CD4-positive, alpha-beta T cell treated with Interleukin-4 for 4 hours (primary cell): Measurements from ENCODE around the gene GLS.
A peak's percentile ranks its signal among the peaks of the same experiment; 100 is the strongest.

ENCODE experiments used
- DNase-seq: peaks from one replicate; pipeline ENCODE4 v3.0.0-alpha.2; 2020

Gene GLS

DNA sequence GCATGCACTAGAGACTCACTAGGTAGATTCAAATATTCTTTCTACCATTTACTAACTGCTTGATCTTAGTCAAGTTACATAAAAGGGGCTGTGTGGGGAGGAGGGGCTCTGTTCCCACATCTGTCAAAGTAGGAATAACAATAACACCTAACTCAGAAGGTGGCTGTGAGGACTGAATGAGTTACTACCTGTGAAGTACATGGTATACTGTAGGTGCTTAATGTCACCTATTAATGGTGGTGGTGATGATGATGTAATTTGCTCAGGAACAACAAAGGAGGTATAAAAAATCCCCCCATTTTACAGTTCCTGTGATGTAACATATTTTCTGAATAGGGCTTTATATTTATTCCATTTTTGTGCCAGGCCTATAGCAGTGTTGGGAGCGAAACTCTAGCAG, 92.6 kb downstream of the GLS start:
- DNase-seq, result no peak

DNA sequence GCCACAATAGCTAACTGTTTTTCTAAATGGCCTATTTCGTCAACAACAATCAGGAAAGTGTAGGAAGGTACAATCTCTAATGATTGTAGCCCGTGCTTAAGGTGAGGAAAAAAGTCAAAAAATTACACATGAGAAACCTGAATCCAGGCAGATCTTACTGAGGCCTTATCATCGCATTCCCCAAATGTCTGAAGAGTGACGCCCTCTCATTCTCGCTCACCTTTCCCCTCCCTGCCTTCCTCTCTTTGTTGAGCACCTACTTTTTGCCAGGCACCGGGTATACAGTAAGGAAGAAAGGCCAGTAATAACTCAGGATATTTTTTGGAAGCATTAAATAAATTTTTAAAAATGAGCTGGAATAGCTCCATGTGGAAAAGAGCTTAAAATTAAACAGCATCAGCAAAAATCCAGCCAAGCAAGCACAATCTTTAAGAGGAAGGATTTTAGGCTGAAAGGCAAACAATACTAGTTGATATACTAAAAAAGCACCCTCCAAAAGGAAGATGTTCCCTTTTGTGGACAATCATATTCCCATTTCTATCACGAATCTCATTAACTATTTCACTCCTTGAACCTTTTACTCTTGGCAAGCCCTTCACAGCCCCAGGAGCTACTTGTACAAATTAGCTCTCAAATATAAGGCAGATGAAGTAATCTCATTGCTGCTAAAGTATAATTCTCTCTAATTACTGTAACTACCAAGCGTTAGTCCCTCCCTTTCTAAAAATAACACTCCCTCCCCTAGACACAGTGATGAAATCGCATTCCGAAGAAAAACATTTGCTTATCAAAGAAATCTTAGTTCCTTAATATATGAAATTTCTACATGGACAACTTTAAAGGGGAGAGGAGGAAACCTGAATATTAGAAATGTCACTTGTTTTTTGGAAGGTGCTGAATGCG, 93.4 kb downstream of the GLS start:
- no peak for DNase-seq

DNA sequence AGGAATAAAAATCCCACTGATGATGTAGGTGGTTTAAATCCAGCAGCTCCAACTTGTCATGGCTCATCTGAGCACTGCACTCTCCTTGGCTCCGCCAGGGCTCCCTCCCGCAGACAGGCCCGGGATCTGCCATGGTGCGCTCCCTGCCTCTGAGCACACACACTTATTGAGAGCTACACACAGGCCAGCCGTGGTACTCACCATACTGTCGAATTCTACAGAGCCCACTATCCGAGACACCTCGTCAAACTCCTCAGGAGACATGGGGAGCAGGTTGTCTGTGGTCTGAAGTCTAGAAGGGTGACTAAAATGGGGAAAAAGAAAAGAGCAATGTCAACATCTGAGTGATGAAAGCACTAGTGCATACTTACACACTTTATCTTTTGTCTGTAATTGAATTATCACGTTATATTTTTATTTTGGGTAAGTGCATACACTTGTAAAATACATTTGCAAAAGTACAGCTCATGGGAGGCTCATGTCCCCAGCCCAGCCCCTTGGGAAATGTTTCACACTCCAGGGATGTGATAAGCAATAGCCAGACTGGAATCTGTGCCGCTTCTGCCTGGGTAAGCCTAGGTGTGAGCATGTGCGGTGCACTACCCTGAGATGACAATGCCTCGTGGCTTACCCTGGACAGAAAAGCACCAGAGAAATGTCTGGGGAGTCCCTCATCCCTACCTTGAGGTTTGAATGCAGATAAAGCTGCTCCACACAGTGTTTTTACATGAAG, 94.2 kb downstream of the GLS start:
- no peak for DNase-seq

DNA sequence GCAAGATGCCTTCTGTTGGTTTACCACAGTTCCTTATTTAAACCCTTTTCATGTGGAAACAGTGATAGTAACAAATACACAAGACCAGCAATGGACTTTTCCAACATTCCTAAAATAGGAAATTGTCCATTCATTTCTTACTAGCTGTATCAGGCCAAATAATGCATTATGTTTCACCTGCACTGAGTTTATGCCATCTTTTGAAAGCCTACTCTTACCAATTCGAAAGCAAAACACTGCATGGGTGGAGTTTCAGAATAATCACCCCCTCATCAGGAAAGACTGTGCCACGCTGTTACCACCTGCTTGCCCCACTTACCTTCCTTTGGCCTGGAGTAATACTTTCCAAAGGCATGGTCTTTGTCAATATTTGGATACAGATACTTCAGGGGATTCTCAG, 95.9 kb downstream of the GLS start:
- no peak for DNase-seq

DNA sequence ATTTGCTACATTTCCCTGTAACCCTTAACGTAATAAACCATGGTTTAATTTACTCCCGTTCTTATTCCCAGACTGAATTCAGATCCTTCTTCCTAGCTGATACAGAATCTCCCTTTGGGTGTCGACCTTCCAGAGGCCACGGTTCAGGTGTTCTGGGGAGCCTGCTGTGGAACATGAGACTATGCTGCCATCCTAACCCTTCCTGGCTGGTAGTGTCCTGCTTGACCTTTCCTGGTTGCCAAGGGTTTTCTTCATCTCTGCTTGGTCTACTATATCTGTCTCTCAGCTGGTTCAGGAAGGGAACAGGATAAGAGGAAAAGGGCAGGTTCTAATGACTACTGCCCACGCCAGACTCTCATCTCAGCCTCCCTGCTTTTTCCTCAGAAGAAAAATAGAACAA, 96.9 kb downstream of the GLS start:
- no peak for DNase-seq

DNA sequence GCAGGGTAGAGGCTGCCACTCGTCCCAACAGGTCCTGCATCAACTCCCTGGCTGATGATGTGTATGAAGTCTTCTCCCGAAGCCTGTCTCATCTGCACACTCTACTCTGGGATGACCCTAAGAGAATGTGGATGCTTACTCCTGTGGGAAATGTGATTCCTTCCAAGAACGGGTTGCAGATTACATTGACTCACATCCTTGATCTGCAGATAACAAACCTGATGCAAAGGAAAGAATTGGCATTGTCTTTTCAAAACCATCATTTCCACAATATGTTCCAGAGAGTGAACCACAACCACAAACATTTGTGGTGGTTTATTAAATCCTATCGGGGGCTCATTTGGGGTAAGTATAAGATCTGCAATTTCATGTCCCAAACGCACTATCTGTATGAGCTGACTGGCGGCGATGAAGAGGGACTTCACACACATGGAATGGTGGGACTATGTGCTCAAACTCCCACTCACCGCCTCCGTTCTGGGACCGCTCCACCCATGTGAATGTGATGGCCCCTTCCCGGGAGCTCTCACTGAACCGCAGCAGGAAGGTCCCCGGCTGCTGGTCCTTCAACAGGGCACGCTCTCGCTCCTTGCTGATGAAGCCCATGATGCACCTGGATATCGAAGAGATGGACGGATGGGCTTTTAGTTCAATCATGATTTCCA, 97.9 kb downstream of the GLS start:
- DNase-seq, result no peak

DNA sequence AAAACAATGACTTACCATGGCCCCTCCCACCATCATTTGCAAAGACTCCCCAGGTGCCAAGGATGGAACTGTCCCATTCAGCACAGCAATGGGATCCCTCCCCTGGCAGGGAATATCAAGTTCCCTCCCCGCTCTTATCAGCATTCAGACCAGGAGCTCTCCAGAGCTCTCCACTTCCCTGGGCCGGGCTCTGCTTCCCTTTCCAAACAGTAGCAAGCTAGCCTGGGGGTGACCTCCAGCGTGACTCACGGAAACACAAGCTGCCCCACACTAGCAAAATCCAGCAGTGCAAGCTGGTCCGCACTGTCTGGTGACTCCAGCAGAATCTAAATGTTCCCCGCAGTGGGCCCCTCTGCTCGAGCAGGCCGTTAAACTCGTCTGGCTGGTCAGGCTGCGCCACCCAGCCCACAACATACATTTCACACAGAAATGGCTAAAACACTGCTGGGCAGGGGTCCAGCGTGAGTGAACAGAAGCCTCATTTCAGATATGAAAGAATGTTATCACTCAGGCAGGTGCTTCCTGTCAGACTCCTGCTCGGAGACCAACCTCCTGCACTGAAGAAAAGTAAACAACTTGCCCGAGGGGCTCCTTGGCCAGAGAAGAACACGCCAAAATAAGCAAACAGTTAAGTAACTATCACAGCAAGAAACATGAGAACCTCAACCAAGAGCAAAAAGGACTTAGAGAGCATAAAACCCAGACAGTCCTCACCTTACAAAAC, 99.4 kb downstream of the GLS start:
- DNase-seq, result no peak

DNA sequence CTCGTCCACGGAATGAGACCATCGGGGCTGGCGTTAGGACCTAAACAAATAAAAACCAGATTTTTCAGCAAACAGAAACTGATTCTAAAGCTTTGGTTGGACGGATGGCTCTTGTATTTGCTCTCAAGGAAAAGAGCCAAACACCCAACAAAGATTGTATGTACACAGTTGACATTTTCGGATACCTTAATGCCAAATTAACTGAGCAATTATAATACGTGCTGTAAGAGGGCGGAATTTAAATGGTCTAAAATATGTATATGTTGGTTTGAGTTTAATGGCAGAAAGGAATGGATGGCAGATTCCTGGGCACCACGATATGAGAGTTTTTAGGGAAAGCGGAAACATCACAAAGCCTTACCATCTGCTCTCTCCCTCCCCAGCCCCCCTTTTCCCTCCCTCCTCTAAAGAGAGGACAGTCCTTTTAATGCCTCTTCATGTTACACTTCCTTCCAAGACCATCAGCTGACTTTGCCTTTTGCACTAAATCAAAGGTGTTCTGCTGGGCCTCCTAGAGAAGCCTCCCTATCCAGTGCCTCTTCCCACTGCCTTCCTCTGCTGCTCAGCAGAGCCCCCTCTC, 100.1 kb downstream of the GLS start:
- no peak for DNase-seq

DNA sequence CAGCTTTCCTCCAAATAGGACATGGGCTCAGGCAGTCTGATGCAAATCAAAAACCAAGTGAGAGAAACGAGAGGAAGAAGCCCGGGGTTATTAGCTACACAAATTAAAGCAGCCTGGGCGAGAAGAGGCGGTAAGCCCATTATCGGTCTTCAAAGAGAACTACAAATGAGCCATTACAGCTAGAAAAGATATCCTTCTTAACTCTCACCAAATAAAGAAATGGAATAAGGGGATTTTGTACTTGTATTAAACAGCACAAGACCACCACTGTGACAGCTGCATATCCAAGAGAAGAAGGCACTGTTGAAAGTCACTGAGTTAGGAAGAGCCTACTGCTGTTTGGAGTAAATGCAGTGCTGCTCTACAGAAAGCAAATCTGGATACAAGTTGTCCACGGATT, 100.7 kb downstream of the GLS start:
- DNase-seq, result no peak

DNA sequence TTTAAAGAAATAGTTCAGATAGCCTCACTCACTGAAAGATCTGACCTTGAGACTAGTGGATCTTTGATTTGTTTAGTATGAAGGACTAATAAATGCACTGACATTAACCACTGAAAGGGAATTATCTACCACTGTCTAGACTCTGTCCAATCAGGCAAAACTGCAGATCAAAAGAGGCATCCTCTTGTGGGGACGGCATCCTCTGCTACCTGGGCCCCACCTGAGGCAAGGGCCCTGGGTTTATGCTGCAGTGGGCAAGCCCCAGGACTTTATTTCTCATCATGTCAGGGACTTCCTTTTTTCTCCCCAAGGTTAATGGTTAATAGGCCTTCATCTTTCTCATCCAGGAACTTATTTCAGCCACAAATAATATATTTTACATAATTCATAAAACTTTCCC, 101.1 kb downstream of the GLS start:
- DNase-seq, result no peak

DNA sequence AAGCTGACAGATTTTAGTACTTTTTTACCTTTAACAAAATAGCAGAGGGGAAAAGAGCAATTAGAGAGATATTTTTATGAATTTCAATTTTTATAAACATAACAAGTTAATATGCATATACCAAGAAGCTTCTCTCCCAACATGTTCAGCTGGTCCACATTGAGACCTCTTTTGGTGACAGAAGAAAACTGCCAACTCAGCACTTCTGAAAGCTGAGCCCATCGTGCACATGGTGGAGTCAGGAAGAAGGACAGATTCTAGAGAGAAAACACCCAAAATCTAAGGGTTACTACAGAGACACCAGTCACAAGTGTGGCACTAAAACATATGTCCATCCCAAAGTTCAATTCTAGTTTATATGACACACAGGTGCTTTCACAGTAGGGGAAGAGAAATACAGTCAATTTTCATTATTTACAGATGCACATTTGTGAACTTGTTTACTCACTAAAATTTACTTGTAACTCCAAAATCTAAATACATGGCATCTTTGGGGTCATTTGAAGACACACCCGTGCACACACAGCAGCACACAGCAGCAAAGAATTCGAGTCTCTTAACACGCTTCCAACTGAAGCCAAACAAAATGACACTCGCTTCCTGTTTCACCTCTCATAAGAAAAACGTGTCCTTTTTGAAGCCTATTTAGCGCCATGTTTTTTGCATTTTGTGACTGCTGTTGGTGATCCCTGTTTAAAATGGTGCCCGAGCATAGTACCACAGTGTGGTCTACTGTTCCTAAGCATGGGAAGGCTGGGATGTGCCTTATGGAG, 101.8 kb downstream of the GLS start:
- DNase-seq, result no peak

DNA sequence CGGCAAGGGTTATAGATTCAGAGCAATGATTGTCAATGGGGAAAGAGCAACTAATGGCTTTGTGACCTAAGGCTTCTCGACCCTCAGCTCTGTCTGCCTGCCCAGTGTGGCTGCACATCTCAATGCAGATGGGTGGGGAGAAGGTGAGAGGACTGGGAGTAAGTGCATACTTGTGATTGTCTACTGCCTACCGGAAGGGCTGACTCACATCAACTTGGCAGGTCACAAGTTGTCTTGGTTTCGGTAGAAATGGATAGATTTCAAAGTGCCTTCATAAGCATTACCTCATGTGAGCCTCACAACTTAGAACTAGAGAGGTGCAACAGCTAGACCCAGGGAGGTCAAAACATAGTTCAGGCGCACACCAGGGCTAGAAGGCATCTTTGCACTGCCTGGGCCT, 104.0 kb downstream of the GLS start:
- DNase-seq, result peak; percentile 51

DNA sequence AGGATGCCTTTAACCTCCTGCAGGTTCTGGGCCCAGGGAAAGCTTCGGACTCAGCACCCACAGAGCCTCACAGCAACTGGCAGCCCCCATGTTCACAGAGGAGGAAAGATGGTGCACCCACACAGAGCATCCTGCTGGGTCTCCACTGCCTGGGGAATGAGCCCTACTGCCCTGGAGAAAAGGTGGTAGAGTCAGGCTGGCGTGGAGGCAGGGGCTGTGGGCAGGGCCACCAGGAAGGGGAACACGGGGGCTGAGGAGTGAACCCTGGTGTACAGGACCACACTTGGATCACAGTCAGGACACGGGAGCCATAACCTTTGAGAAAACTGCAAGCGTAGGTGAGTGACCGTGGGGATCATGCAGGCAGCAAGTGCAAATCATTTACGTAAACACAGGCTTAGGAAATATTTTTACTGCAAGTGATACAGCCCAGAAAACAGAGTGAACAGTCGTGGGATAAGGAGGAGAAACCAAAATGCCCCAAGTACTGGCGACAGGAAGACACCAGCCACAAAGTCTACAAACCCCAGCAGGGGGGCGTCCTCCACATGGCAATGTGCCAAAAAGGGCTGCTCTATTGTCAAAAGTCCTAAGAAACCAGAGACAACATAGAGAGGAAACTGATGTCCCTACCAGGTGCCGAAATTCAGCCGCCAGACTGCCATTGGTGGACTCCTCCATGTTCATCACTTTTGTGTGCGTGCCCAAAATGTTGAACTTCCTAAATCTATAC, 105.8 kb downstream of the GLS start:
- no peak for DNase-seq

DNA sequence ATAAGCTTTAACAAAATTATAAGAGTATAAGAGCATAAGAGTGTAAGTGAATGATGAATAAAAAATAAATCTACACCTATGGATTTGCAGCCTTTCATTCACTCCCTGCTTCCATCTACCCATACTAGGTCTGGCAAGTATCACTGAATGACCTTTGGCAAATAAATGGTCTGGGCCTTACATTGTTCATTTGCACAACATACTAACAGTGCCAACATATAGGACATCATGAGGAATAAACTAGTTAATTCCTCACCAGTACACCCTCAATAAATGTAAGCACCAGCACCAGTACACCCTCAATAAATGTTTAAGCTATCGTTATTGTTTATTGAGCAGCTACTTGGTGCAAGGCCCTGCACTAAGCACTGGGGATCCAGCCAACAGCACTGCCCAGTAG, 106.5 kb downstream of the GLS start:
- DNase-seq, result no peak

DNA sequence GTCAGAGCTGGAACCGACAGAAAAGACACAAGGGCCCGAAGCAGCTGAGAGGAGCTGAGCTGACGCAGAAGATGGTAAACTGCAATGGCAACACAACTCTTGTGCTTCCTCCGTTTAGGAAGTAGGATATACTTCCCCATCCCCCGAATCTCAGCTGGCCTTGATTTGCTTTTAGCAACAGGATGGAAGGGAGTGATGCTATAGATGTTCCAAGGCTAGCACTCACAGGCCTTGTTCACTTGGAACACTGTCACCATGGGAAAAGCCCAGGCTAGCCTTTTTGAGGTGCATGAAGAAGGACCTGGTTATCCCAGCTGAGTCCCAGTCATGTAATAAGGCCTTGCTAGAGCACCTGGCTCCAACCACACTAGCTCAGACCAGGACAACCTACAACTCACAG, 107.3 kb downstream of the GLS start:
- no peak for DNase-seq

DNA sequence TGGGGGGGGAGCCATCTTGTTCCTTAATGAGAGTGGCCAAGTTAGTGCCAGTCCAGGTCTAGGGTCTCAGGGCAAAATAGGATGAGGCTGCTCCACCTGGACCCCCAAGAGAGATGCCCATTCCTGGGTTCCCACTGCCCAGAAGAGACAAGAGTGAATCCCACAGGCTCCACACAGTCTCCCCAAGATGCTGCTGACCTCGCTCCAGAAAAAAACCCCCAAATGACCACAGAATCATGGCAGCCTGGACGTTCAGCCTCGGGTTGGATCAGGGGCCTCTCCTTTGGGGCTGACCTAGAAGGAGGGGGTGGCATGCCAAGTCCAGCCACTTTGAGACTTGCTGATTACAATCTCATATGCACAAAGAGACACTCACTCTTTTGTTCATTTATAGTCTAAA, 108.3 kb downstream of the GLS start:
- no peak for DNase-seq

DNA sequence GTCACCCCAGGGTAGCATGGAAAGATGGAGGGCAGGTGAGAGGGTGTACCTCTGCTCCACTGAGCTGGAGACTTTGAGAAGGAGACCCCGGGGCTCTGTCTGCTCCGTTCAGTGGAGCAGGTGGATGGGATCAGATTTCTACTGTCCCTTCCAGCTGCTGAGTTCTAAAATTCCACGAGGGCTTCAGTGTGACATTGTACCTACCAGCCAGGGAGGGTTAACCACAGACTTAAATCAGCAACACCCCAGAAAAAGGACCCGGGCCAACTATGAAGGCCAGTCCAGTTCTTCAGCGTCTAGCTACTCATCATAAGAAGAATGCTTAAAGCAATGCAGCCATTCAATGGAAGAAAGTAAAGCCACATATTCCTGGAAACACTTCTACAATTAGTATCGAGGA, 109.5 kb downstream of the GLS start:
- no peak for DNase-seq

DNA sequence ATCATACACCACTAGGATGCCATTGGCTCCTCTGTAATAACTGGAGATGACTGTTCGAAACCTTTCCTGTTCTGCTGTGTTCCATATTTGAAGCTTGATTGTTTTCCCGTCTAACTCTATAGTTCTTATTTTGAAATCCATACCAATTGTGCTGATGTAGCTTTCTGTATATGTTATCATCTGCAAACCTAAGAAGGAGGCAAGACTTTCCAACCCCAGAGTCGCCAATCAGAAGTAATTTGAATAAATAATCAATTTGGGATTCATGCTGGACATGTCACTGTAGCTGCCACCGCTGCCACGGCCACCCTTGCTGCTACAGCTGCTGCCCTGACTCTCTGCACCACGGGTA, 112.6 kb downstream of the GLS start:
- DNase-seq, result no peak

DNA sequence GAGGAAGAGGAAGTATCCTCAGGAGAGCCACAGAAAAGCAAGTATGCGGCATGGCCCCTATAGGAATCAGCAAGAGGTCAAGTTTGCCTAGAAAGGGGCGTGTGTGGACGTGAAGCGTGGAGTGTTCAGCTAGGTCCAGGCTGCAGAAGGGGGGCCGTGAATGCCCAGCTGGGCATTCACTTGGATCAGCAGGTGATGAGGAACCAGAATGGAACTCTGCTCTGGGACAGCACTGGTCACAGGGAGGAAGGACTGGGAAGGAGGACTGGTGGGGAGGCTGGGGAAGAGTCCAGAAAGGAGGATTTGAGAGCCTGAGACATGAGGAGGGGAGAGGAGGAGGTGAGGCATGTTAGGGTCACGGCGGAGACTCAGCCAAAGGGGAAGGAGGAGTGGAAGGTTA, 113.5 kb downstream of the GLS start:
- DNase-seq, result no peak

DNA sequence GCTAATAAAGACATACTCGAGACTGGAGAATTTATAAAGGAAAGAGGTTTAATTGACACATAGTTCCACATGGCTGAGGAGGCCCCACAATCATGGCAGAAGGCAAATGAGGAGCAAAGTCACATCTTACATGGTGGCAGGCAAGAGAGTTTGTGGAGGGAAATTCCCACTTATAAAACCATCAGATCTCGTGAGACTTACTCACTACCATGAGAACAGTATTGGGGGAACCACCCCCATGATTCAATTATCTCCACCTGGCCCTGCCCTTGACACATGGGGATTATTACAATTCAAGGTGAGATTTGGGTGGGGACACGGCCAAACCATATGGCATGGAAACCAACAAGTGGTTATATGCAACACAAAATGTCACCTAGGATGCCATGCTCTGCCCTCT, 114.7 kb downstream of the GLS start:
- DNase-seq, result peak; percentile 15

DNA sequence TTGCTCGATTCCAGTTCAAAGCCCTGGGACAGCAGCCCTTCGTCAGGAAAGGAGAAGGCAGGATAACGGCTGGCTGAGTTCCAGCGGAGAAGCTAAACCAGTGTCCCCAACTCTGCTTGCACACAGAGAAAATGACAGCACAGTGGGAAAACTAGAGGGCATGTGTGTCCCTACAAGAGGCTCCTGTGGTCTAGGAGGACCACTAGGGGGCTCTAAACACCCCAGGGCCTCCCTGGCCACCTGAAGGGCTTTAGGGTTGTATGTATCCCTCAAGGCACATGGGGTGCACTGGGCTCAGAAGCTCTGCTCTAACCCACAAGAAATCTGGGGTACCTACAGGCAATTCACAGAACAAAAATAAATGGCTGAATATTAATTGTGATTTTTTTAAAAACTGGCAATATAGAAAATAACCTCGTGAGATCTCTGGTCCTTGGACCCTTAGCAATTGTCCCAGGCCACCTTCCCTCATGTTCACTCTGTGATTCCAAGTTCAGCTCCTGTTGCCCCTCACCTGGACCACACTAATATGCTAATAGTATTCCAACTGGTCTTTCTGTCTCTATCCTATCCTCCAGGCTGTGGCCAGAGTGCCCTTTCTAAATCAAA, 115.8 kb downstream of the GLS start:
- DNase-seq, result peak; percentile 51
